Gastrocnemius medialis (tissue), 4 donors: ENCODE results near the gene SLC16A10. TPM values are rescaled to one million over a fixed set of nuclear protein-coding genes. Genes with fewer than 3 reads are reported as not detected.

Experiments used
- ATAC-seq, 2 donors: fragments of 150-250 bp; one replicate each; pipeline ENCODE4 v1.9.1; 2016
- DNase-seq, 2 donors: peaks; one replicate each; pipeline ENCODE4 v3.0.0-alpha.2; 2019
- H3K27ac ChIP-seq, 4 donors: fragments of 200-600 bp; sonication (generic); 1 replicate in 1 of 4; 2 replicates in 3 of 4; pipeline ENCODE4 v1.5.1; 2016 to 2018; ENCODE audit warnings: mild to moderate bottlenecking in 2 of 4, moderate library complexity in 1 of 4
- H3K27me3 ChIP-seq, 3 donors: fragments of 200-600 bp; sonication (generic) in 2 of 3; 1 replicate in 1 of 3; 2 replicates in 2 of 3; pipeline versions ENCODE4 v1.5.1 to v1.6.0; 2016 to 2019; ENCODE audit warnings: mild to moderate bottlenecking in 1 of 3, moderate library complexity in 1 of 3
- H3K36me3 ChIP-seq, 2 donors: fragments of 200-600 bp; sonication (generic) in 1 of 2; one replicate each; pipeline ENCODE4 v1.5.1; 2017 to 2018
- H3K4me1 ChIP-seq, 2 donors: fragments of 200-600 bp; sonication (generic) in 1 of 2; one replicate each; pipeline ENCODE4 v1.5.1; 2016 to 2017; ENCODE audit warnings: mild to moderate bottlenecking in 2 of 2
- H3K4me3 ChIP-seq, 4 donors: fragments of 200-600 bp; sonication (generic) in 3 of 4; 1 replicate in 1 of 4; 2 replicates in 3 of 4; pipeline ENCODE4 v1.5.1; 2016 to 2019; ENCODE audit warnings: mild to moderate bottlenecking in 2 of 4
- H3K9me3 ChIP-seq, 3 donors: fragments of 200-600 bp; sonication (generic) in 2 of 3; 1 replicate in 1 of 3; 2 replicates in 2 of 3; pipeline ENCODE4 v1.5.1; 2016 to 2019
- POLR2A ChIP-seq, 2 donors: fragments of 450-650 bp; IDR thresholded peaks; one replicate each; pipeline ENCODE4 v1.6.1; 2017; ENCODE audit warnings: antibody characterized with exemption in 2 of 2, mild to moderate bottlenecking in 2 of 2, moderate library complexity in 2 of 2
- in situ Hi-C, 4 donors: fragments of 200-750 bp; cut with MboI; loops; one replicate each; pipeline versions ENCODE4 v1.15.0 to v1.8.0; 2017; ENCODE audit warnings: low sequenced_read_pairs in 4 of 4
- intact Hi-C: fragments of 100-400 bp; cut with DNase I; formaldehyde crosslinking; loops from one replicate; pipeline ENCODE4 v1.15.1; 2023; ENCODE audit warnings: low total_unique reads
- total RNA-seq, 4 donors: library from RNA; depleted of rRNA; stranded (reverse); fragments of >200 nt; gene quantifications; one replicate each; pipeline versions ENCODE4 v1.1.0 to v1.2.3, GENCODE V29; 2016
- TF ChIP-seq, protein P1 (sequence below), 5 experiments: fragments of 450-650 bp in 3 of 5; fragments of 200-600 bp in 2 of 5; sonication (generic) in 2 of 5; IDR thresholded peaks in 4 of 5; conservative IDR thresholded peaks in 1 of 5; 1 replicate in 4 of 5; 2 replicates in 1 of 5; pipeline ENCODE4 v1.5.1; 2016 to 2019; ENCODE audit warnings: antibody characterized with exemption in 5 of 5, mild to moderate bottlenecking in 3 of 5, moderate library complexity in 3 of 5

Gene SLC16A10
- total RNA-seq, 4 donors from 2014 or later: 81.5 to 167 (median 144) TPM

DNA sequence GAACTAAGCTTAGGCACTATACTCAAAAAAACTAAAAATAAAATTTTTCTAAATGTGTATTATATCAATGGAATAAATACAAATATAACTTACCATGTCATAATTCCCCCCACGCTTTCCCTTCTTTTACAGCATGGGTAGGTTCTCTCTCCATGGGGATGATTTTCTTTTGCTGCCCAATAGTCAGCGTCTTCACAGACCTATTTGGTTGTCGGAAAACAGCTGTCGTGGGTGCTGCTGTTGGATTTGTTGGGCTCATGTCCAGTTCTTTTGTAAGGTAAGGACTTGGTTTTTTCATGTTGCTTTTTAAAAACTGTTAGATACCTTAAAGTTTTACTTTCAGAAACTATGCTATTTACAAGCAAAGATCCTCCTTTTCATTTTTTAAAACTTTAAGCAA, 85.3 kb downstream of the SLC16A10 start:
- Histone ChIP-seq H3K27ac (peak overlapping the region; percentile 8 to 65 (median 18)), H3K4me1 (peaks cover 13 to 20% of the 10 kb centered on the region in 2 donors), H3K27me3 (no peaks in the 10 kb centered on the region), H3K9me3 (no peaks in the 10 kb centered on the region), H3K36me3 (peaks cover 0 to 12% of the 10 kb centered on the region in 2 donors), H3K4me3 (no peak overlapping the region)
- ATAC-seq (peak in 1 of 2 donors; percentile 42), DNase-seq (no peak)
- TF ChIP-seq, protein P1, sequence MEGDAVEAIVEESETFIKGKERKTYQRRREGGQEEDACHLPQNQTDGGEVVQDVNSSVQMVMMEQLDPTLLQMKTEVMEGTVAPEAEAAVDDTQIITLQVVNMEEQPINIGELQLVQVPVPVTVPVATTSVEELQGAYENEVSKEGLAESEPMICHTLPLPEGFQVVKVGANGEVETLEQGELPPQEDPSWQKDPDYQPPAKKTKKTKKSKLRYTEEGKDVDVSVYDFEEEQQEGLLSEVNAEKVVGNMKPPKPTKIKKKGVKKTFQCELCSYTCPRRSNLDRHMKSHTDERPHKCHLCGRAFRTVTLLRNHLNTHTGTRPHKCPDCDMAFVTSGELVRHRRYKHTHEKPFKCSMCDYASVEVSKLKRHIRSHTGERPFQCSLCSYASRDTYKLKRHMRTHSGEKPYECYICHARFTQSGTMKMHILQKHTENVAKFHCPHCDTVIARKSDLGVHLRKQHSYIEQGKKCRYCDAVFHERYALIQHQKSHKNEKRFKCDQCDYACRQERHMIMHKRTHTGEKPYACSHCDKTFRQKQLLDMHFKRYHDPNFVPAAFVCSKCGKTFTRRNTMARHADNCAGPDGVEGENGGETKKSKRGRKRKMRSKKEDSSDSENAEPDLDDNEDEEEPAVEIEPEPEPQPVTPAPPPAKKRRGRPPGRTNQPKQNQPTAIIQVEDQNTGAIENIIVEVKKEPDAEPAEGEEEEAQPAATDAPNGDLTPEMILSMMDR (IDR thresholded peaks at IDR 0.05 in 4 of 5, conservative IDR thresholded peaks at IDR 0.05 in 1 of 5): no peak
- TF ChIP-seq POLR2A (IDR thresholded peaks at IDR 0.05): no peak
- intact Hi-C loops (no loop called here), in situ Hi-C loops (no loop called here)

DNA sequence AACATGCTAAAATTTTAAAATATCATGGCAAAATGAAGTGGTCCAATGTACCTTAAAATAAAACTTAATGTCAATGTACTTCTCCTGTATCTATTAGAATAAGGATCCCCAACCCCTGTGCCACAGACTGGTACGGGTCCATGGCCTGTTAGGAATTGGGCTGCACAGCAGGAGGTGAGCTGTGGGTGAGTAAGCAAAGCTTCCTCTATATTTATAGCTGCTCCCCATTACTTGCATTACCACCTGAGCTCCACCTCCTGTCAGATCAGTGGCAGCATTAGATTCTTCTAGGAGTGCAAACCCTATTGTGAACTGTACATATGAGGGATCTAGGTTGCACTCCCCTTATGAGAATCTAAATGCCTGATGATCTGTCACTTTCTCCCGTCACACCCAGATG, 86.0 kb downstream of the SLC16A10 start:
- DNase-seq (no peak), ATAC-seq (no peak)
- Histone ChIP-seq H3K27me3 (no peaks in the 10 kb centered on the region), H3K4me1 (peaks cover 13 to 20% of the 10 kb centered on the region in 2 donors), H3K9me3 (no peaks in the 10 kb centered on the region), H3K27ac (peak overlapping the region; percentile 8 to 65 (median 18)), H3K36me3 (peaks cover 0 to 15% of the 10 kb centered on the region in 2 donors), H3K4me3 (no peak overlapping the region)
- TF ChIP-seq, protein P1 (IDR thresholded peaks at IDR 0.05 in 4 of 5, conservative IDR thresholded peaks at IDR 0.05 in 1 of 5): no peak
- TF ChIP-seq POLR2A (IDR thresholded peaks at IDR 0.05): no peak
- in situ Hi-C loops: no loop called here
- intact Hi-C loops: no loop called here

DNA sequence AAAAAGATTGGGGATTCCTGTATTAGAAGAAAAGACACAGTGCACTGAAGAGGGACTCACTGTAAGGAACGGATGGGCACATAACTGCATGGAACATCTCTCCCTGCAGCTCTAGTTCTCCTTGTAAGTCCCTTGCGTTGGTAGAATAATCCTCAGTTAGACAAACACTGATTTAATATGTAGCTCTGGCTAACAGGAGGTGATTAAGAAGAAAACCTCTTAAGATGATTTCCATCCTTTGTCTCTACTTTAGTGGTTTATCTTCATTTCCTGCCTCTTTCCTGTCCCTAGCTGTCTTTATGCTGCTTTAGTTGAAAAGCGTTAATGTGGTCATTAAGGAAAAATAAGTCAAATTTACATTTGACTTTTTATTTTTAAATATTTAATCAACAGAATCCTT, 86.6 kb downstream of the SLC16A10 start:
- intact Hi-C loops: no loop called here
- Histone ChIP-seq H3K36me3 (peaks cover 0 to 15% of the 10 kb centered on the region in 2 donors), H3K27me3 (no peaks in the 10 kb centered on the region), H3K4me1 (peaks cover 13 to 20% of the 10 kb centered on the region in 2 donors), H3K27ac (peak overlapping the region in 1 of 4 donors; percentile 65), H3K9me3 (no peaks in the 10 kb centered on the region), H3K4me3 (no peak overlapping the region)
- TF ChIP-seq, protein P1 (IDR thresholded peaks at IDR 0.05 in 4 of 5, conservative IDR thresholded peaks at IDR 0.05 in 1 of 5): no peak
- TF ChIP-seq POLR2A (IDR thresholded peaks at IDR 0.05): no peak
- in situ Hi-C loops: no loop called here
- ATAC-seq: no peak
- no peak for DNase-seq

DNA sequence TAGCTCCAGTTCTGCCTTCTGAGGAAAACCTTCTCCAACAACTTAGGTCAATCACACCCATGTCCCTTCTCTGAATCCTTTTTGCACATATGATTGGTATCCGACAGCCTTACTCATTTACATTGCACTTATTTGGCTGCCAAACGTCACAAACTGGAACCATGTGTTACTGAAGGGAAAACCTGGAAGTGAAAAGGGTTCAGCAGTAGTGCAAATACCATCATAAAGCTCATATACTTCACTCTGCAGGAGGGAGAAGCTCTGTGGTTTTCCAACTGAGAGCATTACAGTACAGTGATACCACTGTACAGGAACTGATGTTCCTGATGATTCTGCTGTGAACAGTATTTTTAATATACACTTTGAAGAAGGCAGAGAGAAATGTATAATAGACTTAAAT, 87.8 kb downstream of the SLC16A10 start:
- in situ Hi-C loops: no loop called here
- no peak for DNase-seq
- Histone ChIP-seq H3K27ac (no peak overlapping the region), H3K36me3 (peaks cover 0 to 15% of the 10 kb centered on the region in 2 donors), H3K27me3 (no peaks in the 10 kb centered on the region), H3K9me3 (no peaks in the 10 kb centered on the region), H3K4me1 (peaks cover 13 to 20% of the 10 kb centered on the region in 2 donors), H3K4me3 (no peak overlapping the region)
- intact Hi-C loops: no loop called here
- no peak for ATAC-seq
- TF ChIP-seq POLR2A (IDR thresholded peaks at IDR 0.05): no peak
- TF ChIP-seq, protein P1 (IDR thresholded peaks at IDR 0.05 in 4 of 5, conservative IDR thresholded peaks at IDR 0.05 in 1 of 5): no peak
